Measurements from ENCODE around the gene FSD1. TPM values are rescaled to one million over a fixed set of nuclear protein-coding genes. Genes with fewer than 3 reads are reported as not detected.

The FSD1 gene
- total RNA-seq, 6 experiments from 2014 or later, result 0.19 to 2.2 (median 0.52) TPM; not detected in 2

- Histone ChIP-seq H3K4me1 (peaks cover 0 to 8% (median 3%) of the 10 kb centered on the region in 4 donors), H3K27me3 (no peaks in the 10 kb centered on the region), H3K36me3 (no peaks in the 10 kb centered on the region), H3K4me3 (no peak overlapping the region), H3K27ac (no peak overlapping the region), H3K9me3 (no peaks in the 10 kb centered on the region)
- 85% methylated on average over 11 of the region's 16 CpGs for WGBS (ENCODE audit: insufficient coverage, low coverage, low lambda C conversion rate, missing lambda C conversion rate)
- TF ChIP-seq POLR2A (IDR thresholded peaks at IDR 0.05) (no peak), CTCF (IDR thresholded peaks at IDR 0.05) (no peak)
- DNase-seq, result no peak
- intact Hi-C loops (cut with DNase I), result no loop called here
- ATAC-seq, result no peak
Observed at GRCh38 chr19:4288091-4288777, 16.2 kb upstream of the FSD1 start.

GRCh38 chr19:4291184-4291732, 13.1 kb upstream of the FSD1 start:
- 88% methylated on average over 7 of the region's 8 CpGs for WGBS (ENCODE audit: insufficient coverage, low coverage, low lambda C conversion rate, missing lambda C conversion rate)

GRCh38 chr19:4292515-4292914, 11.9 kb upstream of the FSD1 start:
- TF ChIP-seq POLR2A (IDR thresholded peaks at IDR 0.05) (no peak), CTCF (IDR thresholded peaks at IDR 0.05) (no peak)
- DNase-seq (no peak), ATAC-seq (no peak)
- Histone ChIP-seq H3K9me3 (no peaks in the 10 kb centered on the region), H3K4me3 (no peak overlapping the region), H3K27me3 (no peaks in the 10 kb centered on the region), H3K27ac (no peak overlapping the region), H3K36me3 (no peaks in the 10 kb centered on the region), H3K4me1 (no peaks in the 10 kb centered on the region)
- intact Hi-C loops (cut with DNase I), result no loop called here
- WGBS (ENCODE audit: insufficient coverage, low coverage, low lambda C conversion rate, missing lambda C conversion rate), result 100% methylated on average over 1 of the region's 15 CpGs

More at GRCh38 chr19:4291184-4291732, 13.1 kb upstream of the FSD1 start:
- no peaks in the 10 kb centered on the region for H3K36me3 ChIP-seq
- H3K9me3 ChIP-seq, result no peaks in the 10 kb centered on the region
- H3K4me1 ChIP-seq, result no peaks in the 10 kb centered on the region
- no peak overlapping the region for H3K4me3 ChIP-seq
- ATAC-seq (no peak), DNase-seq (no peak)
- H3K27me3 ChIP-seq, result no peaks in the 10 kb centered on the region
- no peak overlapping the region for H3K27ac ChIP-seq
- TF ChIP-seq CTCF (IDR thresholded peaks at IDR 0.05), result no peak
- TF ChIP-seq POLR2A (IDR thresholded peaks at IDR 0.05), result no peak
- intact Hi-C loops (cut with DNase I), result no loop called here

- Histone ChIP-seq H3K36me3 (no peaks in the 10 kb centered on the region), H3K27me3 (no peaks in the 10 kb centered on the region), H3K27ac (no peak overlapping the region), H3K9me3 (no peaks in the 10 kb centered on the region), H3K4me1 (no peaks in the 10 kb centered on the region), H3K4me3 (no peak overlapping the region)
- no peak for TF ChIP-seq CTCF (IDR thresholded peaks at IDR 0.05)
- TF ChIP-seq POLR2A (IDR thresholded peaks at IDR 0.05), result no peak
- intact Hi-C loops (cut with DNase I), result no loop called here
- 78% methylated on average over 7 of the region's 10 CpGs for WGBS (ENCODE audit: insufficient coverage, low coverage, low lambda C conversion rate, missing lambda C conversion rate)
- no peak for DNase-seq
- no peak for ATAC-seq
Observed at GRCh38 chr19:4294389-4294788, 10.0 kb upstream of the FSD1 start.

Measured in right lobe of liver (tissue), 6 donors.